Activated CD8-positive, alpha-beta memory T cell treated with anti-CD3 and anti-CD28 coated beads, Interleukin-2, amount 50 U/mL, for 48 hours (primary cell): ENCODE measurements around the gene CYLD.
A peak's percentile ranks its signal among the peaks of the same experiment; 100 is the strongest.

Experiments
- DNase-seq: peaks from one replicate; pipeline ENCODE4 v3.0.0-alpha.2; 2020

CYLD gene

DNA sequence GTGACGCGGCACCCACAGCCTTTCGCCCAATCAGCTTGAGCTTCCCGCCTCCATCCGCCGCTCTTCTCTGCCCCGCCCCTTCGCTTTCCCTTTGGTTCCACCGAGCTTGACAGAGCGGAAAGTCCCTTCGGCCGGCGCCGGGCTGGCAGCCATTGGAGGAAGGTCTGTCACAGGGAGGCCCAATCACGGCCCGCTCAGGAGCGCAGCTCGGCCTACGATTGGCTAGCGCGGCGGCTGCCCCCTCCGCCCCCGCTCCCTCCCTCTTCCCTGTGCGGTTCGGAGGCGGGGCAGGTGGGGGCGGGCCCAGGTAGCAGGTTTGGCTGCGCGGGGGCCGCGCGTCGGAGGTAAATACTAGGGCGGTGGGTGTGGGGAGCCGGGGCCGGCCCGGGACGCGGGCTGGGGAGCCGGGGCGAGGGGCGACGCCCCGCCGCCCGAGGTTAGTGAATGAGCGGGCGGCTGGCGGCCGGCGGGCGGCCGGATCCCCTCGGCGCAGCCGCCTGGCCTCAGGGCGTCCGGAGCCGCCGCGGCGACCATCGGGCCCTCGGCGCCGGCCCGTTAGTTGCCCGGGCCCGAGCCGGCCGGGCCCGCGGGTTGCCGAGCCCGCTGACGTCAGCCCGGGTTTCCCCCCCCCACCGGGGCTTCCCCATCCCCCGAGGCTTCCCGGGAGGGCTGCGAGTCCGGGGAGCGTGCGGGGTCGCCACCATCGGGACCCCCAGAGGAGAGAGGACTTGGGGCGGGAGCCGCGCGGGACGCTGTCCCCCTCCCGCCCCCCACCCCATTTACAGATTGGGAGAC is at the start of gene CYLD:
CYLD (plus strand) TSS at position 306 of the 795 bp plus-strand sequence. CDS start 7,613 bp downstream, outside the sequence.
- DNase-seq = peak; percentile 99

DNA sequence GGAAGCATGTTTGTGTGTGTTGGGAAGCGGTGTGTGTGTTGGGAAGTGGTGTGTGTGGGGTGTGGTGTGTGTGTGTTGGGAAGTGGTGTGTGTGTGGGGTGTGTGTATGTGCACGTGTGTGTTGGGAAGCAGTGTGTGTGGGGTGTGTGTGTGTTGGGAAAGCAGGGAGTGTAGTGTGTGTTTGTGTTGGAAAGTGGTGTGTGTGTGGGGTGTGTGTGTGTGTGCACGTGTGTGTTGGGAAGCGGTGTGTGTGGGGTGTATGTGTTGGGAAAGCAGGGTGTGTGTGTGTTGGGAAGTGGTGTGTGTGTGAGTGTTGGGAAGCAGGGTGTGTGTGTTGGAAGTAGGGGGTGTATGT is 49.3 kb upstream of the CYLD start:
- no peak for DNase-seq

DNA sequence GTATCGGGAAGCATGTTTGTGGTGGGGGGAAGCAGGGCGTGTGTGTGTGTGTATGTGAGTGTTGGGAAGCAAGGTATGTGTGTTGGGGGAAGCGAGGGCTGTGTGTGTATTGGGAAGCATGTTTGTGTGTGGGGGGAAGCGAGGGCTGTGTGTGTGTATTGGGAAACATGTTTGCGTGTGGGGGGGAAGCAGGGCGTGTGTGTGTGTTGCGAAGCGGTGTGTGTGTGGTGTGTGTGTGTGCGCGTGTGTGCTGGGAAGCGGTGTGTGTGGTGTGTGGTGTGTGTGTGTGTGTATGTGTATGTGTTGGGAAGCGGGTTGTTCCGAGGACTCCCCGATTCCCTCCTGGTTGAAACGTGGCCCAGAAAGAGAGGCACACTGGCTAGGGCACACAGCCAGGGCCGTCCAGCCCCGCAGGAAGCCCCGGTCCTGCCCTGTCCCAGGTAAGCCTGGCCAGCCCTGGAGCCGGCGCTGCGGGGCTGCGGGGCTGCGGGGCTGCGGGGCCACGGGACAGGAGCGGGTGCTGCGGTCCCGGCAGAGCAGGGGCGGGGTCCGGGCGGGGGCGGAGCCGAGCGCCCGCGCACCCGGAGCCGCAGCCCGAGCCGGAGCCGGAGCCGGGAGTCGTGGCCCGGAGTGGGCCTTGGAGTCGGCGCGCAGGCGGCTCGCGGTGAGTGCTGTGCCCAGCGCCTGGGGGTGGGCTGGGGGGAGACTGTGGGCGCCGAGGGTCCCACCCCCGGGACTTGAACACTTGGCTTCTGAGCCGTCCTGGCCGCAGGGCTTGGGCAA is 48.7 kb upstream of the CYLD start, which contains the start of gene NOD2:
NOD2 (plus strand) TSS at position 608 of the 783 bp plus-strand sequence. CDS start 5,890 bp downstream, outside the sequence.
- no peak for DNase-seq

DNA sequence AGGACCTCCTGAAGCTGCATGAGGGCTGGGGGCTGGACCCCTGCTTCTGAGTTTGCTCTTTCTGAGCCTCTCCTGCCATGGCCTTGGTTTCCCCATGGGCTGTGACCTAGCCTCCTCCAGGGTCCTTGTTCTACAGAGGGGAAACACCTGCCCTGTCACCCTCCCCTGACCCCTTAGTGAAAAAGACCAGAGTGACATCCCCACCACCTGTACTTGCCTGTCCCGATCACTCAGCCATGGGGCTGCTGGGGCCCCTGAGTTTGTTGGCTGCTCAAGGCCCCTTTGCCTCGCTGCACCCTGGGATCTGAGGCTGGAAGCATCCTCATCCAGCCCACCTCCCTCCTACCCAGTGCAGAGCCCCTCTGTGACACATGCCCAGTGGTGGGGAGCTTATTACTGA is 47.7 kb upstream of the CYLD start:
- DNase-seq = no peak

DNA sequence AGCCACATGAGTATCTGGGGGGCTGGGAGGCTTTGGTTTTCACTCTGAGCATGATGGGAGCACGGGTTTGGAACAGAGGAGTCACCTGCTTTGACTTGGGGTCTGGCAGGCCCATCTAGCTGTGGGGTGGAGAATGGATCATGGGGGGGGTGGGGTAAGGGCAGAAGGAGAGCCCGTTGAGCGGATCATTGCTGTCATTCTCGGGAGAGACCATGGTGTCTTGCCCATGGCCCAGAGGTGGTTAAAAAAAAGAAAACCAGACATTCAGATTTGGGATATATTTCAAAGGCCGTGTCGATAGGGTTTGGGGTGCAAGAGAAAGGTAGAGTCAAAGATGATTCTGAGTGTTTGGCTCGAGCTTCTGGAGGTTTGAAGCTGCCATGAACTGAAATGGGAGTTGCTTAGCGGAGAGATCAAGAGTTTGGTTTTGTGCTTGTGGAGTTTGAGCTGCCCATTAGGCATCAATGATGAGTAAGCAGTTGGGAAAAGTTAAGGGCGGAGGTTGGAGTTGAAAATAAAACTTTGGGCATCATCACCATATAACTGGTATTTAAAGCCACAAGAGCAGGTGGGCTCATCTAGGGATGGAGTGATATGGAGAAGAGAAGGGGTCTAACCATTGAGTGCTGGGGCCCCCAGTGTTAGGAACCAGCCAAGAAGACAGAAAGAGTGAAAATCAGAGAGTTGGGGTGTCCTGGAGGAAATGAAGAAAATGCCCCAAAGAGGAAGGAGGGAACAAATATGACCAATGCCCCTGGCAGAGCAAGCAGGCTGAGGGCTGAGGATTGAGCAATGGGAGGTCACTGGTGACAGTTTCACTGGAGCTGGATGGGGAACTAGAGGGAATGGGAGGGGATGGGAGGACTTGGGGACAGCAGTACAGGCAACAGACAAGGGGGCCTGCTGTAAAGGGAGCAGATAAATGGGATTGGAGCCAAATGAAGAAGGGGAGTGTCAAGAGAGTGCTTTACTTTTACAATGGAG is 46.6 kb upstream of the CYLD start:
- DNase-seq = no peak

DNA sequence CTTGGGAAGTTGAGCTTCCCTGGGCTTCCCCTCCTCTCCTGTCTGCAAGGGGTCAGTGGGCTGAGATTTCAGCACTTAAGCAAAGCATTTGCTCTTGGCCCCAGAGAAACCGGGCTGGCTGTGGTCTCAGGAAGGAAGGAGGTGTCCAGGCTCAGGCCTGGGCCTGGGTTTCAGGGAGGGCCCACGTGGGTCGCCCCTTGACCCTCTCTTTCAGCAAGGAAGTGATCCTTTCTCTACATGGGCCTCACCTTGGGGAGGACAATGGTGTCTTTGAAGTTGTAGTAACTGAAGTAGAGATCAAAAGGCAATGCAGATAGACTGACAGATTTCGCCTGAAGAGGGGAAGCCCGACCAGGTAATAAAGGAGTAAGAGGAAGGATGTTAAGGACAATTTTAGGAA is 45.8 kb upstream of the CYLD start:
- DNase-seq = no peak

DNA sequence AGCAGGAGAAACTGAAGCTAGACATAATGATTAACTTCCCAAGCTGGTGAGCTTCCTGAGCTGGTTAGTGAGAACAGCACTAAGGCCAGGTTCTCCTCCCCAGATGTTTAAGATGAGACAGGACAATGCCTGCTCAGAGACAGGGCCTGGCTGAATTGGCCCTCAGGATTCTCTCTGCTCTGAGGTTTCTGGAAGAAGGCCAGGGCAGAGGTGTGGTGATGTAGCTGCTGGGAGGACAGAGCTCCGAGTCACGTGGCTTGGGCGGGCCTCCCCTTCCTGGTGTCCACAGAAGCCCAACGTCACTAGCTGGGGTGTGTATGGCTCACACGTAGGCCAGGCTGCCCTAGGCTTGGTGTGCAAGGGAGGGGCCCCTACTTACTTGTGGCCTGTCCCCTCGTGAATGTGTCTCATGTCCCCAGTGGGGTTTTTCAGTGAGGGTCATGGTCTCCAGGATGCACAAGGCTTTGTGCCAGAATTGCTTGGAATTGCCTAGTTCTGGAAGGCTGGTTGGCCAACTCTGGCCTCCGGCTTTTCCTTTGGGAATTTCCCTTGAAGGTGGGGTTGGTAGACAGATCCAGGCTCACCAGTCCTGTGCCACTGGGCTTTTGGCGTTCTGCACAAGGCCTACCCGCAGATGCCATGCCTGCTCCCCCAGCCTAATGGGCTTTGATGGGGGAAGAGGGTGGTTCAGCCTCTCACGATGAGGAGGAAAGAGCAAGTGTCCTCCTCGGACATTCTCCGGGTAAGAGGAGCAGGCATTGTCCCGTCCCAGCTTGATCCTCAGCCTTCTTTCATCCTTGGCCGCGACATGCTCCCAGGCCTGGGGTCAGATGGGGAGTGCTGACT is 45.1 kb upstream of the CYLD start:
- DNase-seq = peak; percentile 70

DNA sequence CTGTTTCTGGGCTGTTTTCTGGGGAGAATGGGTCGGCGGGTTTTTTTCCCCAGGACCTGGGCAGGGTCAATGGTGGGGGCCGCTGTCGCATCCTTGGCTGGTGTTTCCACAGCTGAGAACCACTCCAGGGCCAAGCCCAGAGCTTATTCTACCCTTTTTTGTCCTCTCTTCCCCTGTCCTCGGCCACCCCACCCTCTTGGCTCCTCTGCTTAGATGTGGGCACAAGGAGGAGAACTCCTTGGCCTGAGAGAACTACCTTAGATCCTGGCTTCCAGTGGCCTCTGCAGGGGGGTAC is 44.5 kb upstream of the CYLD start:
- no peak for DNase-seq

DNA sequence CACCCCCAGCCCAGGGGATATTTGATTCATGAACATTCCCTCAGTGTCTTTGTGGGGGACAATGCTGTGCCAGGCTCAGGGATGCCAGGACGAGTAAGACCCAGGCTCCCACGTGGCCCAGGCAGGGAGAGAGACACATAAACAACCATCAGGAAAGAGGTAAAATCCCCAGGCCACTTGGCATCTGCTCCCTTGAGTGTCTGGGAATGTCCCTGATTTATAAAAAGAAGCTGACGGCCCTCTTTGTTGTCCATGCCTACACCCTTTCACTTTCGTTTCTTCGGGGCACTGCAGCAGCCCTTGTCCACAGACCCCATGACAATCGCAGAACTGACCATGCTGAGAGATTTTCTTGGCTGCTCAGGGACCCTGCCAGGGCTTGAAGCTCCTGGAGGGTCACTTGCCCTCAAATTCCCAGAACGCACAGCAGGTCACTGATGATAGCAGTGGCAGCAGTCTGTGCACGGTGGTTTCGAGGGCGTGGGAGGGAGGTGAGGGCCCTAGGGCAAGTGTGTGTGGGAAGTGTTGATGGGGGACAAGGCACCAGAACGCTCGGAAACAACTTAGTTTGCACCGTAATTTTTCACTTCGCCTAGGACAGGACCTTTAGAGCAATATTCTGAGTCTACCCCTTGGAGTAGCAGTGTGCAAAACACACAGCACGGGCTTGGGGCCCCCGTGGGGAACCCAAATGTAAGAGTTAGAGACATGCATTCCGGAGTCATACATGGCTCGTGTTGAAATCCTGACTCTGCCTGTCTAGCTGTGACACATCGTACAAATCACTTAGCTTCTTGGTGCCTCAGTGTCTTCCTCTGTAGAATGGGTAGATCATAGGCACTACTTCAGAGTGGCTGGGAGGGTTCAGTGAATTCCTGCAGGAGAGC is 43.8 kb upstream of the CYLD start:
- DNase-seq = peak; percentile 77

DNA sequence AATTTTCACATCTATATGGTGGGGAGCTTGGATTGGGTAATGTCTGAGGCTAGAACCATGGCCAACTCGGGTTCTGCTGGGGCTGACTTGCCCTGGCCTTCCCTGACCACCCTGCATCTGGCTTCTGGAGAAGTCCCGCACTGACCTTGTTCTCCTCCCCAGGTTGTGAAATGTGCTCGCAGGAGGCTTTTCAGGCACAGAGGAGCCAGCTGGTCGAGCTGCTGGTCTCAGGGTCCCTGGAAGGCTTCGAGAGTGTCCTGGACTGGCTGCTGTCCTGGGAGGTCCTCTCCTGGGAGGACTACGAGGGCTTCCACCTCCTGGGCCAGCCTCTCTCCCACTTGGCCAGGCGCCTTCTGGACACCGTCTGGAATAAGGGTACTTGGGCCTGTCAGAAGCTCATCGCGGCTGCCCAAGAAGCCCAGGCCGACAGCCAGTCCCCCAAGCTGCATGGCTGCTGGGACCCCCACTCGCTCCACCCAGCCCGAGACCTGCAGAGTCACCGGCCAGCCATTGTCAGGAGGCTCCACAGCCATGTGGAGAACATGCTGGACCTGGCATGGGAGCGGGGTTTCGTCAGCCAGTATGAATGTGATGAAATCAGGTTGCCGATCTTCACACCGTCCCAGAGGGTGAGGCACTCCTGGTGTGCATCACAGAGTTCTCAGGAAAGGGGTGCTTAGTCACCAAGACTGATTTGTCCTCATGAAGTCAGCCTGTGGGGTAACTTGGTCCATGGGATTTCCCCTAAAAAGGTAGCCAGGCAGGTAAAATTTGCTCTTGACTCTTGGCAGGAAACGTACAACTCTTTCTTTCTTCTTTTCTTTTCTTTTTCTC is 42.3 kb upstream of the CYLD start:
- peak; percentile 83 for DNase-seq

DNA sequence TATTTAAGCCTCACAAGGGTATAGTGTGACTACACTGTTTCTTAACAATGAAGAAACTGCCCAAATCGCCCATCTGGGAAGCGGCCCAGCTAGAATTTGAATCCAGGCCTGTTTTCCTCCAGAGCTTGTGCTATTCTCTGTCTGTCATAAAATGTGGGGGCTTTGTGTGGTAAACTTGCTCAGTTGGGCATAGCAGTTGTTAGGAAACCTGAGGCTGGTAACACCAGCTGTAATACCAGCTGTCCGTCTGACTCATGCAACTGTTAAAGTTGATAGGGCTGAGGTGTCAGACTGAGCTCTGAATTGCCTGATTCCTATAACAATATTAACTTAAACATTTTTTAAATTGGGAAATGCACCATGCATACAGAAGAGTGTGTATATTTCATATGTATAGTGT is 39.2 kb upstream of the CYLD start:
- DNase-seq = peak; percentile 43

DNA sequence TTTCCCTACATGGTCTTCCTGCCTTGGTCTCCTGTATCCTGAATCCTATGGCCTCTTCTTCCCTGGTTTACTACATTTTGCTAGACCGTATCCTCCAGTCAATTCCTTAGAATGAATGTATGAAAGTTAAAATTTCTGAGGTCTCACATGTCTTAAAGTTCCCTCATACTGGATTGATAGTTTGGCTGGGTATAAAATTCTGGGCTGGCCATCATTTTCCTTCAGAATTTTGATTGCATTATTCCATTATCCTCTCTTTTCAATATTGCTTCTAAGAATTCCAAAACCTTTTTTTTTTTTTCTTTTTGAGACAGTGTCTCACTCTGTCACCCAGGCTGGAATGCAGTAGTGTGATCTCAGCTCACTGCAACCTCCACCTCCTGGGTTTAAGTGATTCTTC is 37.6 kb upstream of the CYLD start:
- DNase-seq = no peak

DNA sequence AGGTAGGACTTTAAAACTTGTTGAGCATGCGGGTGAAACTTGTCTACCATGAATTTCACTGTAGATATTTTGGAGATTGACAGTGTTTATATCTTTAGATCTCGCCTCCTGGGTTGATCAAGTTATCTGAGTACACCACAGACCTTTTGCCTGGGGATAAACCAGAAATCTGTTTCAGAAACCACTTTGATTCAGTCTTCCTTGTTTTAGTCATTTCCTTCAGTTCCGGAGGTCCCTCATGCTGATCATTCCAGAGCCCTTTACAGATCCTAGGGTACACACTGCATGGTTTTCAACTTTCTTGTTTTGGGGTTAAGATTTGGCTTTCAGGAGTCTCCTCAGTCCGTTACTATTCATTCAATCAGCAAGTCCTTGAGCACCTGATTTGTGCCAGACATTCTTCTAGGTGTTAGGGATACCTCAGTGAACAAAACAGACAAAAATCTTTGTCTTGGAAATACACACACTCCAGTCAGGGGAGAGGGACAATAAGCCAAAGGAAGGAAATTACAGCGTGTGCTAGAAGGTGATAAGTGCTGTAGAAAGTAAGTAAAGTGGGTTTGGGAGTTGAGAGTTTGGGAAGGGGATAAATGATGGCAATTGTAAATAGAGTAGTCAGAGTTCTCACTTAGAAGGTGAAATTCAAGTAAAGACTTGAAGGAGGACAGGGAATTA is 36.3 kb upstream of the CYLD start:
- no peak for DNase-seq

DNA sequence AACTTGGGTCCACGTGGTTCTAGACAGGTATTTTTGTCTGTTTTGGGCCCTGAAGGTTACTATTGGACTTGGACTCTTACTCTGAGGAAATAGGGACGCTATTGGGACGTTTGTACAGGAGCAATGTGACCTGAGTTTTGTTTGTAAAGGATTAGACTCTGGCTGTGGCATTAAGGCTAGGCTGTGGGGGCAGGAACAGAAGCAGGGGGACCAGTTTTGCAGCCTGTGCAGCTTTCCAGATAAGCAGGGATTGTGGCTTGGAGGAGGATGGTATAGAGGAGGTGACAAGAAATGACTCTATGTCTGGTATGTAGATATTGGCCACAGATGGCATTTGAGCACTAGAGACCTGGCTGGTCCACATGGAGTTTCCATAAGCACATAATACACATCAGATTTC is 35.6 kb upstream of the CYLD start:
- DNase-seq = no peak

DNA sequence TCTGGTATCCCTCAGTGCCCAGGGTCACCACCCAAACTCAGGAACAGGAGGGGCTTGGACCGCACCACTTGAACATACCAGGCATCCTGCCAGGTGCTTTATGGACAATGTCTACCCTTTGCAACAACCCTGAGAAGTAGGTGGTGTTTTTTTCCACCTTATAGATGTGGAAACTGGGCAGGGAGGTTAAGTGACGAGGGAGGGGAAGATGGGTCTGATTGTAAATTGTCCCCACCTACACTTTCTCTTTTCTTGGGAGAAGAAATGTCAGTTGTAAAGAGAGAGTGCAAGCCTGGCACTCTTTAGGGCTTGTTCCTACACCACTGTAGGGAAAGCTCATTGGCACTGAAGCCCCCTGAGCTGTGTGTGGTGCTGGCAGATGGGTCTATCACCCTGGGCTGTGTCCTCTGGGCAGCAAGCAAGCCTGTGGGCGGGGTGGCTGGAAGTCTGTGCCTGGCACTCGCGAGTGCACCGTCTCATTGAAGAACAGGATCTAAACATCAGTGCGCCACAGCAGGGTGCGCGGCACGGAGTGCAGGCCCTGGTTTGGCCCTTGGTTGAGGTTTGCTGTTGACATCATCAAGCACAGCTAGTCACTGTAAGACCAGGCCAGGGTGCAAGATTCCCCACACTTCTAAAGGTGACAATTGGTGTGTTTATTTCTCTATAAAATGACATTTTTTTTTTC is 33.4 kb upstream of the CYLD start:
- DNase-seq = no peak

DNA sequence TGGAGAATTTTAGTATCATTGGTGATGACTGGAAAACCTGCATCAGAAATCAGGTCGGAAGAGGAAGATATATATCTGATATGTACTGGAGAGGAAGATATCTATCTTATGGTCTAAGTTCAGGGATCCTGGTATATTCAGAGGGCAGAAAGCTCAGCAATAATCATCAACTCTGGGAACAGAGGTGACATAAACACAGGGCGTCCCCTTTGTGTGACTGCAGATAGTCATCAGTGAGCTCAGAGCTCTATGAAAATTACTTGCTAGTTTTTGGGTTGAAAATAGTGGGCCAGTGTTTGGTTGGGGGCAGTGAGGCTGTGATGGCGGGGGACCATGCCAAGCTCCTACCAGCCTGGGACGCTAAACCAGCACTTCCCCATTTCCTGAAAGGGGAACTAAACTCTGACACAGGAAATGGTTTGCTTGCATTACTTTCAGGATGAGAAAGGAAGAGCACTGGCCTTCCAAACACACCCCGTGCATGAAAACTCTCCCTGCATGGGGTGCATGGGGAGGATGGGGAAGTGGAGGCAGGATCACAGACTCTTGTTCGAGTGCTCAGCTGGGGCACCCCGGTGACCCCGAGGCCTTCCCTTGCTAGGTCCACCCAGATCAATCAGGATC is 32.7 kb upstream of the CYLD start:
- no peak for DNase-seq

DNA sequence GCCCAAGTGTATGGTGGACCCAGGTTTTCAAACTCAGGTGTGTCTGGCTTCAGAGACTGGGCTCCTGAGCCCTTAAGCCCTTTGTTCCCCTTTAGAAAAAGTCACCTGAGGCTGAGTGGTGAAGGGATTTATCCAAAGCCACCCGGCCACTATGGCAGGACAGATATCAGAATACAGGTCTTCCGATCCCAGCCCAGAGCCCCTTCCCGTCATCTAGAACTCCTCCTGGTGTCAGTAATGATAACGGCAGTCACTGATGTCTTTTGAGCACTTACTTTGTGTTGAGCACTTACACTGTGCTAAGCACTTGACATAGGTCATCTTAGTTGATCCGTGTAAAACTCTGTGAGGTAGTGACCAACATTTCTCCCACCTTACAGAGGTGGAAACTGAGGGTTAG is 31.9 kb upstream of the CYLD start:
- DNase-seq = no peak

DNA sequence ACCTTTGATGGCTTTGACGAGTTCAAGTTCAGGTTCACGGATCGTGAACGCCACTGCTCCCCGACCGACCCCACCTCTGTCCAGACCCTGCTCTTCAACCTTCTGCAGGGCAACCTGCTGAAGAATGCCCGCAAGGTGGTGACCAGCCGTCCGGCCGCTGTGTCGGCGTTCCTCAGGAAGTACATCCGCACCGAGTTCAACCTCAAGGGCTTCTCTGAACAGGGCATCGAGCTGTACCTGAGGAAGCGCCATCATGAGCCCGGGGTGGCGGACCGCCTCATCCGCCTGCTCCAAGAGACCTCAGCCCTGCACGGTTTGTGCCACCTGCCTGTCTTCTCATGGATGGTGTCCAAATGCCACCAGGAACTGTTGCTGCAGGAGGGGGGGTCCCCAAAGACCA is 30.8 kb upstream of the CYLD start:
- DNase-seq = no peak
